ENCODE measurements around the gene CD69.

- TF ChIP-seq TAF1 (conservative IDR thresholded peaks at IDR 0.05) = no peak
- TF ChIP-seq, protein P1, sequence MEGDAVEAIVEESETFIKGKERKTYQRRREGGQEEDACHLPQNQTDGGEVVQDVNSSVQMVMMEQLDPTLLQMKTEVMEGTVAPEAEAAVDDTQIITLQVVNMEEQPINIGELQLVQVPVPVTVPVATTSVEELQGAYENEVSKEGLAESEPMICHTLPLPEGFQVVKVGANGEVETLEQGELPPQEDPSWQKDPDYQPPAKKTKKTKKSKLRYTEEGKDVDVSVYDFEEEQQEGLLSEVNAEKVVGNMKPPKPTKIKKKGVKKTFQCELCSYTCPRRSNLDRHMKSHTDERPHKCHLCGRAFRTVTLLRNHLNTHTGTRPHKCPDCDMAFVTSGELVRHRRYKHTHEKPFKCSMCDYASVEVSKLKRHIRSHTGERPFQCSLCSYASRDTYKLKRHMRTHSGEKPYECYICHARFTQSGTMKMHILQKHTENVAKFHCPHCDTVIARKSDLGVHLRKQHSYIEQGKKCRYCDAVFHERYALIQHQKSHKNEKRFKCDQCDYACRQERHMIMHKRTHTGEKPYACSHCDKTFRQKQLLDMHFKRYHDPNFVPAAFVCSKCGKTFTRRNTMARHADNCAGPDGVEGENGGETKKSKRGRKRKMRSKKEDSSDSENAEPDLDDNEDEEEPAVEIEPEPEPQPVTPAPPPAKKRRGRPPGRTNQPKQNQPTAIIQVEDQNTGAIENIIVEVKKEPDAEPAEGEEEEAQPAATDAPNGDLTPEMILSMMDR (IDR thresholded peaks at IDR 0.05; ENCODE audit: low read depth, low read length, missing input control) = no peak
- TF ChIP-seq SP1 (IDR thresholded peaks at IDR 0.05) = no peak
- no peak for TF ChIP-seq FOXA2 (IDR thresholded peaks at IDR 0.05)
- TF ChIP-seq REST (IDR thresholded peaks at IDR 0.05) = no peak
- TF ChIP-seq, protein P2, sequence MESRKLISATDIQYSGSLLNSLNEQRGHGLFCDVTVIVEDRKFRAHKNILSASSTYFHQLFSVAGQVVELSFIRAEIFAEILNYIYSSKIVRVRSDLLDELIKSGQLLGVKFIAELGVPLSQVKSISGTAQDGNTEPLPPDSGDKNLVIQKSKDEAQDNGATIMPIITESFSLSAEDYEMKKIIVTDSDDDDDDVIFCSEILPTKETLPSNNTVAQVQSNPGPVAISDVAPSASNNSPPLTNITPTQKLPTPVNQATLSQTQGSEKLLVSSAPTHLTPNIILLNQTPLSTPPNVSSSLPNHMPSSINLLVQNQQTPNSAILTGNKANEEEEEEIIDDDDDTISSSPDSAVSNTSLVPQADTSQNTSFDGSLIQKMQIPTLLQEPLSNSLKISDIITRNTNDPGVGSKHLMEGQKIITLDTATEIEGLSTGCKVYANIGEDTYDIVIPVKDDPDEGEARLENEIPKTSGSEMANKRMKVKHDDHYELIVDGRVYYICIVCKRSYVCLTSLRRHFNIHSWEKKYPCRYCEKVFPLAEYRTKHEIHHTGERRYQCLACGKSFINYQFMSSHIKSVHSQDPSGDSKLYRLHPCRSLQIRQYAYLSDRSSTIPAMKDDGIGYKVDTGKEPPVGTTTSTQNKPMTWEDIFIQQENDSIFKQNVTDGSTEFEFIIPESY (IDR thresholded peaks at IDR 0.05) = no peak
- no peak for TF ChIP-seq EGR1 (IDR thresholded peaks at IDR 0.05; ENCODE audit: low read depth in 2 of 2)
- TF ChIP-seq, protein P3, sequence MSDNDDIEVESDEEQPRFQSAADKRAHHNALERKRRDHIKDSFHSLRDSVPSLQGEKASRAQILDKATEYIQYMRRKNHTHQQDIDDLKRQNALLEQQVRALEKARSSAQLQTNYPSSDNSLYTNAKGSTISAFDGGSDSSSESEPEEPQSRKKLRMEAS (IDR thresholded peaks at IDR 0.05) = no peak
Observed at GRCh38 chr12:9808504-9808903, 47.8 kb upstream of the CD69 start.
